ENCODE measurements around the gene KLK15.

DNA sequence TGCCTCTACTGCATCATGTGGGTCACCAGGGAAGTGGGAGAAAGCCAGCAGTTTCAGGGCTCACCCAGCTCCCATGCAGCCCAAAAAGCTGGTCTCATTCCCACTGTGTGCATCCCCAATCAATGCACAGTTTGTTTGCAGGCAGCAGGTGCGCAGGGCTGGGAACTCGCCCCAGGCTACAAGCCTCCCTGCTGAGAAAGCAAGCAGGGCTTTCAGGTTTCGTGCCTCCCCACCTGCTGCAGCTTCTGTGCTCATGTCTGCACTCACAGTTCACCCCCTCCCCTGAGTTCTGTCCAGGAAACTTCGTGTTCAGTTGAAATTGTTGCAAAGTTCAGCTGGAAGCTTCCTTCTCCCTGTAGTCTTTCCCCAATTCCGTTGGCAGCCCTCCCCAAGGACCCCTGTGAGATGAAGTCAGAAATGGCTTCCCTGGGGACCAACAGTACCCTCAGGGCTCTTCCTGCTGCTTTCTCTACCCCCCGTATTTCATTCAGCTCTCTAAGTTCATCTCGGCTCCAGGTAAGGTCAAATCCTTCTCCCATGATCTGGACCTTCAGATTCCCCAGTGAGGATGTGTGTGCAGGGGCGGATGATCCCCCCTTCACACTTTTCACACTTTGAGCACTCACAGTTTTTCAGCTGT lies 11.0 kb upstream of the KLK15 start:
- TF ChIP-seq, protein P1, sequence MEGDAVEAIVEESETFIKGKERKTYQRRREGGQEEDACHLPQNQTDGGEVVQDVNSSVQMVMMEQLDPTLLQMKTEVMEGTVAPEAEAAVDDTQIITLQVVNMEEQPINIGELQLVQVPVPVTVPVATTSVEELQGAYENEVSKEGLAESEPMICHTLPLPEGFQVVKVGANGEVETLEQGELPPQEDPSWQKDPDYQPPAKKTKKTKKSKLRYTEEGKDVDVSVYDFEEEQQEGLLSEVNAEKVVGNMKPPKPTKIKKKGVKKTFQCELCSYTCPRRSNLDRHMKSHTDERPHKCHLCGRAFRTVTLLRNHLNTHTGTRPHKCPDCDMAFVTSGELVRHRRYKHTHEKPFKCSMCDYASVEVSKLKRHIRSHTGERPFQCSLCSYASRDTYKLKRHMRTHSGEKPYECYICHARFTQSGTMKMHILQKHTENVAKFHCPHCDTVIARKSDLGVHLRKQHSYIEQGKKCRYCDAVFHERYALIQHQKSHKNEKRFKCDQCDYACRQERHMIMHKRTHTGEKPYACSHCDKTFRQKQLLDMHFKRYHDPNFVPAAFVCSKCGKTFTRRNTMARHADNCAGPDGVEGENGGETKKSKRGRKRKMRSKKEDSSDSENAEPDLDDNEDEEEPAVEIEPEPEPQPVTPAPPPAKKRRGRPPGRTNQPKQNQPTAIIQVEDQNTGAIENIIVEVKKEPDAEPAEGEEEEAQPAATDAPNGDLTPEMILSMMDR (IDR thresholded peaks at IDR 0.05; ENCODE audit: low read depth, low read length): no peak
- TF ChIP-seq EZH2phosphoT487 (IDR thresholded peaks at IDR 0.05; ENCODE audit: low read depth): no peak

All from OCI-LY3 (cell line).